H1 (cell line): ENCODE results near the gene NUMB.

Source experiments
- EP300 ChIP-seq, 2 experiments: IDR thresholded peaks; 1 replicate in 1 of 2; 2 replicates in 1 of 2; pipeline ENCODE4 v1.6.1; 2011 to 2012; ENCODE audit warnings: low read depth in 2 of 2, low read length in 2 of 2, mild to moderate bottlenecking in 2 of 2, borderline replicate concordance in 1 of 2, inconsistent platforms in 1 of 2, moderate library complexity in 1 of 2
- POLR2A ChIP-seq, 2 experiments: IDR thresholded peaks; 1 replicate in 1 of 2; 2 replicates in 1 of 2; pipeline ENCODE4 v1.6.1; 2011; ENCODE audit warnings: low read depth in 2 of 2, low read length in 2 of 2, mild to moderate bottlenecking in 2 of 2; ENCODE audit errors: control extremely low read depth in 1 of 2
- POLR2AphosphoS5 ChIP-seq: IDR thresholded peaks from 2 replicates; pipeline ENCODE4 v1.6.1; 2011; ENCODE audit warnings: low read depth, low read length

GRCh38 chr14:73238941-73239340, 219.4 kb downstream of the NUMB start:
- no peak for TF ChIP-seq EP300 (IDR thresholded peaks at IDR 0.05; ENCODE audit: borderline replicate concordance in 1 of 2, low read depth in 2 of 2, low read length in 2 of 2)
- no peak; the same call in 1 of the 2 replicates for TF ChIP-seq POLR2AphosphoS5
- TF ChIP-seq POLR2A (IDR thresholded peaks at IDR 0.05; ENCODE audit: control extremely low read depth in 1 of 2, low read depth in 2 of 2, low read length in 2 of 2): no peak
